Psoas muscle (tissue), 8 donors: ENCODE data around the gene ALDH1L2. TPM values are rescaled to one million over a fixed set of nuclear protein-coding genes. Genes with fewer than 3 reads are reported as not detected.

Experiments used
- ATAC-seq, 4 donors: fragments of 200-7000 bp; cut with Tn5 transposase; one replicate each; pipeline ENCODE4 v1.9.1; 2020; ENCODE audit warnings: moderate library complexity in 3 of 4, mild to moderate bottlenecking in 2 of 4
- DNase-seq, 2 donors: peaks; one replicate each; pipeline ENCODE4 v3.0.0-alpha.2; 2020
- H3K27ac ChIP-seq: fragments of 200-600 bp; one replicate; pipeline ENCODE4 v1.8.0; 2022
- H3K27me3 ChIP-seq, 3 donors: fragments of 200-600 bp in 1 of 3; one replicate each; pipeline versions ENCODE4 v1.6.1 to v1.8.0; 2013 to 2022; ENCODE audit warnings: low read length in 2 of 3, mild to moderate bottlenecking in 2 of 3, moderate library complexity in 1 of 3; ENCODE audit not compliant: insufficient read depth in 3 of 3
- H3K36me3 ChIP-seq, 2 donors: fragments of 200-600 bp in 1 of 2; one replicate each; pipeline versions ENCODE4 v1.6.1 to v1.8.0; 2013 to 2022; ENCODE audit warnings: low read depth in 1 of 2, mild to moderate bottlenecking in 1 of 2, moderate library complexity in 1 of 2; ENCODE audit not compliant: insufficient read depth in 1 of 2
- H3K4me1 ChIP-seq: fragments of 200-600 bp; one replicate; pipeline ENCODE4 v1.8.0; 2022
- H3K4me3 ChIP-seq: fragments of 200-600 bp; one replicate; pipeline ENCODE4 v1.8.0; 2022; ENCODE audit warnings: mild to moderate bottlenecking
- H3K9me3 ChIP-seq: fragments of 200-600 bp; one replicate; pipeline ENCODE4 v1.8.0; 2022
- CTCF ChIP-seq: fragments of 200-600 bp; IDR thresholded peaks from one replicate; pipeline ENCODE4 v1.8.0; 2022; ENCODE audit warnings: antibody characterized with exemption
- WGBS, 3 donors: extraction: QIAGEN DNeasy Blood & Tissue Kit; methylation state at CpG; one replicate each; pipeline versions ENCODE4 v1.1.6 to v1.1.7; 2013; 5-methylcytosine and 5-hydroxymethylcytosine counted together
- intact Hi-C, 2 donors: fragments of 100-400 bp; cut with DNase I; formaldehyde crosslinking; loops; one replicate each; pipeline versions ENCODE4 v1.11.0 to v1.14.2; 2022
- polyA plus RNA-seq, 3 donors: library from polyadenylated mRNA; stranded (reverse); fragments of 200-250 nt; gene quantifications; one replicate each; pipeline ENCODE4 v1.2.3, GENCODE V29; 2013
- total RNA-seq, 4 donors: library from RNA; stranded (reverse); fragmentation: NEBNext Ultra II Directional in 2 of 4; extraction: Animal tissue kit (Norgen Biotek cat#: 25700) in 2 of 4; gene quantifications; one replicate each; pipeline versions ENCODE4 v1.2.1 to v1.2.4, GENCODE V29; 2021 to 2023
- donor health status: healthy with polysubstance abuse.
- donor health status: DM: no; HTN: no; CAD: no; lungs with moderate emphysema.
- donor health status: Bipolar disorder and iron deficiency.
- donor health status: healthy.
- donor health status: DM: yes; HTN: yes; CAD: no.
- donor health status: DM: no; HTN: no; CAD: no.
- donor health status: DM: no; HTN: no; CAD: no.
- donor health status: DM: yes; HTN: yes; CAD: no.

The ALDH1L2 gene
- total and polyA plus RNA-seq, 7 donors: 0.14 to 3.1 (median 0.93) TPM

DNA sequence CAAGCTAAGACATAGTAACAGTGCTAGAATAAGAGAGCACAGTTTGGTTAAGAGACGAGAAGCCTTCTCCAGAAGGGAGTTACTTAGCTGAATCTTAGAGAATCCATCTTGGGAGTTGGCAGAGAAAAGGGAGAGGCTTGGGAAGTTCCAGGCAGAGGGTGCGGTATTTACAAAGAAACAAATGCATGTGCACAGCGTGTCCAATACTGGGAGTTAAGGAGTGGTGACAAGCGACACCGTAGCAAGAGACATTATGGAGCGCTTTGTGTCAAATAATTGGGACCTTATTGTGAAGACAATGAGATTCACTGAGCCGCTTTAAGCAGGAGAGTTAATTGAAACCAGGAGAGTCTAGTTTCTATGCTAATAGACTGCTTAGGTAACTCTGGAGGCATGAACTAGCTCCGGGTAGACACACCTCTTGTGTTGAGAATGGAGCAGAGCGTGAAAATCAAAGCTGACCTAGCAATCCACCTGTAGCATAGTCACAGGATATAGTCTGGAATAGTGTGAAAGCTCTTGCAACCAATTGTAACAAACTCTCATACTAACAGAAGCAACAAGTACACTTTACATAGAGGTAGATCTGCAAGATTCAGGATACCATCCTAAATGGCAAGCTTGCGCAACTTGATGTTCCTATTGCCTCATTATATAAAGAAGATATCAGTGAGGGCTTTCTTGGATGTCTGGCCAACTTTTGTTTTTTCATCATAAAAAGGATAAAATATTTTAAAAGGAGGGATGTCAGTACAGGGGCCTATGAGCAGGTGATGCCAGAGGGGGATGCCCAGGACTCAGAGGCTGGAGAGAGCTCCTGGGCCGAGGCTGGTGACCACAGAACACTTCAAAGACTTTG, 5.3 kb downstream of the ALDH1L2 start:
- Histone ChIP-seq H3K4me1 (peaks cover 7% of the 10 kb centered on the region), H3K4me3 (no peak overlapping the region), H3K27ac (no peak overlapping the region), H3K9me3 (no peaks in the 10 kb centered on the region), H3K36me3 (no peaks in the 10 kb centered on the region), H3K27me3 (peaks cover 0 to 5% (median 0%) of the 10 kb centered on the region in 3 donors)
- intact Hi-C loops: no loop called here
- DNase-seq: no peak
- TF ChIP-seq CTCF: no peak
- ATAC-seq: no peak
- WGBS, 3 donors: 84 to 89% (median 86%) methylated on average over 11 of the region's 11 CpGs

DNA sequence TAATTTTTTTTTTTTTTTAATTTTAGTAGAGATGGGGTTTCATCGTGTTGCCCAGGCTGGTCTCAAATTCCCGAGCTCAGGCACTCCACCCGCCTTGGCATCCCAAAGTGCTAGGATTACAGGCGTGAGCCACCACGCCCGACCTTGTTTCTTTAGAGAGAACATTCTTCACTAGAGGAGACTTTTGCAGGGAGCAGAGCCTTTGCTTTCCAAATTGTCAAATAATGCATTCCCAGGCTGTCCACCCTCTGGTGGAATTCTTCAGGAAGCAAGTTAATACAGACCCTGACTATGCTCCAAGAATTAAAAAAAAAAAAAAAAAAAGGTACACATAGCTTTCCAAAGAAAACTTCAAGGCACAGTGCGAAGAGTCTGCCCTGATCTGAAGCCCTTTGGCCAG, 6.8 kb downstream of the ALDH1L2 start:
- DNase-seq (no peak), ATAC-seq (no peak)
- no peak overlapping the region for H3K27ac ChIP-seq

DNA sequence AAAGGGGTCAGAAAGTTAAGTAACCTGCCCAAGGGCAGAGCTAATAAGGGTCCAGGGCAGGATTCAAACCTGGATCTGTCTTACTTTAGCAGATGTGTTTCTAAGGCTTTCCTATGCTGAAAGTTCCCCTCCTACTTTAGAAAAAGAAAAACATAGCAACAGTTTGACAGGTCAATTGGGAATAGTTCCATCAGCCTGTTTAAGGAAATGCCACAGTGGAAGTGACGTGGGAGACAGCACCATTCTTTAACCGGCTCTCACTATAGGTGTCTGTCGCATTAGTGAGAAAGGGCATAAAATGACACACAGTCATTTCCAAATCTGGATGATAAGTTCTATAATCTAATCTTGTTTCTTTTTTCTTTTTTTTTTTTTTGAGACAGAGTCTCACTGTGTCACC, 7.3 kb downstream of the ALDH1L2 start:
- no peaks in the 10 kb centered on the region for H3K9me3 ChIP-seq
- 78 to 85% (median 84%) methylated on average over 3 of the region's 3 CpGs for WGBS, 3 donors
- TF ChIP-seq CTCF: no peak
- no peak overlapping the region for H3K4me3 ChIP-seq
- intact Hi-C loops: no loop called here
- H3K36me3 ChIP-seq: no peaks in the 10 kb centered on the region
- DNase-seq: no peak
- no peaks in the 10 kb centered on the region for H3K4me1 ChIP-seq
- ATAC-seq: no peak
- H3K27me3 ChIP-seq: no peaks in the 10 kb centered on the region
- H3K27ac ChIP-seq: no peak overlapping the region

More for the DNA sequence above, 6.8 kb downstream of the ALDH1L2 start:
- no peak overlapping the region for H3K4me3 ChIP-seq
- intact Hi-C loops: no loop called here
- WGBS, 3 donors: 67 to 70% (median 69%) methylated on average over 7 of the region's 7 CpGs
- no peaks in the 10 kb centered on the region for H3K4me1 ChIP-seq
- H3K36me3 ChIP-seq: no peaks in the 10 kb centered on the region
- TF ChIP-seq CTCF: no peak
- no peaks in the 10 kb centered on the region for H3K27me3 ChIP-seq
- H3K9me3 ChIP-seq: no peaks in the 10 kb centered on the region

DNA sequence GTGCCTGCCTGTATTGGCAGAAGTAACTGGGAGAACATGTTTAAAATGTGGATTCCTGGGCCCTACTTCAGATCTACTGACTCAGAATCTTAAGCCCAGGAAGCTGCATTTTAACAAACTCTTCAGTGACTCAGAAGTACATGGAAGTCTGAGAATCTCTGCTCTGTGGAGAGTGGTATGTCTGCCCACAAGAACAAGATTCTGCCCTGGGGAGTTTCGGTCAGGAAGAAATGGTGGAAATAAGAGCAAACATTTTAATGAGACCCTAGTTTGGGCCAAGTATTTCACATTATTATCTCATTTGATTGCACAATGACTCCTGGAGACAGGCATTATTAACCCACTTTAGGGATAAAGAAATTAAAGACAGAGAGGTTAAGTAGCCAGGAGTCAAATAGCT, 8.2 kb downstream of the ALDH1L2 start:
- Histone ChIP-seq H3K27ac (no peak overlapping the region), H3K36me3 (no peaks in the 10 kb centered on the region), H3K4me3 (no peak overlapping the region), H3K9me3 (no peaks in the 10 kb centered on the region), H3K27me3 (no peaks in the 10 kb centered on the region), H3K4me1 (no peaks in the 10 kb centered on the region)
- ATAC-seq (no peak), DNase-seq (no peak)
- intact Hi-C loops: no loop called here
- TF ChIP-seq CTCF: no peak
- 92 to 97% (median 96%) methylated on average over 1 of the region's 1 CpG for WGBS, 3 donors
